SU-DHL-6 (cell line): ENCODE results near the gene SIRPA.

ENCODE experiments used
- H2AFZ ChIP-seq: fragments of 200-600 bp; sonication (generic); 2 replicates; pipeline ENCODE4 v1.6.1; 2014; ENCODE audit warnings: low read depth, mild to moderate bottlenecking, moderate library complexity, mixed read lengths, antibody characterized with exemption, low read length; ENCODE audit not compliant: severe bottlenecking
- H3F3A ChIP-seq: fragments of 200-600 bp; shearing (Covaris generic); 2 replicates; pipeline ENCODE4 v1.6.0; 2016; ENCODE audit warnings: antibody characterized with exemption, mild to moderate bottlenecking; ENCODE audit not compliant: insufficient read depth
- H3K27ac ChIP-seq: fragments of 200-600 bp; sonication (generic); 2 replicates; pipeline ENCODE4 v1.5.1; 2016; ENCODE audit warnings: low read depth, mild to moderate bottlenecking, low read length, moderate library complexity, mixed read lengths
- H3K27me3 ChIP-seq: fragments of 200-600 bp; sonication (generic), shearing (Covaris generic); 2 replicates; pipeline ENCODE4 v1.6.0; 2014; ENCODE audit warnings: mild to moderate bottlenecking, low read length
- H3K36me3 ChIP-seq: fragments of 200-600 bp; sonication (generic); 2 replicates; pipeline ENCODE4 v1.6.1; 2014; ENCODE audit warnings: mild to moderate bottlenecking, low read length, mixed read lengths
- H3K4me2 ChIP-seq: fragments of 300-600, 200-600 bp; shearing (Covaris generic), sonication (generic); 2 replicates; pipeline ENCODE4 v1.6.0; 2014; ENCODE audit warnings: low read length, low read depth, mild to moderate bottlenecking; ENCODE audit not compliant: poor library complexity, severe bottlenecking
- H3K4me3 ChIP-seq: fragments of 200-600 bp; sonication (generic); 2 replicates; pipeline ENCODE4 v1.5.1; 2014; ENCODE audit warnings: antibody characterized with exemption, low read length, mild to moderate bottlenecking, mixed read lengths; ENCODE audit not compliant: insufficient read depth, poor library complexity, severe bottlenecking
- H3K79me2 ChIP-seq: fragments of 200-600 bp; sonication (generic); 2 replicates; pipeline ENCODE4 v1.6.1; 2014; ENCODE audit warnings: mild to moderate bottlenecking, low read length, moderate library complexity; ENCODE audit not compliant: insufficient read depth
- H3K9ac ChIP-seq: fragments of 200-600 bp; sonication (generic); 2 replicates; pipeline ENCODE4 v1.7.0; 2014; ENCODE audit warnings: mild to moderate bottlenecking, low read length
- H3K9me2 ChIP-seq: fragments of 200-600 bp; sonication (generic); replicated peaks from 2 replicates; pipeline ENCODE4 v1.6.1; 2014; ENCODE audit warnings: low read length; ENCODE audit not compliant: insufficient read depth
- H3K9me3 ChIP-seq: fragments of 200-600 bp; sonication (generic); 2 replicates; pipeline ENCODE4 v1.6.1; 2014; ENCODE audit warnings: low read length, mixed read lengths; ENCODE audit not compliant: insufficient read depth
- H4K20me1 ChIP-seq: fragments of 200-600 bp; sonication (generic); 2 replicates; pipeline ENCODE4 v1.6.1; 2014; ENCODE audit warnings: low read depth, mild to moderate bottlenecking, antibody characterized with exemption, low read length, moderate library complexity, mixed read lengths
- CTCF ChIP-seq: fragments of 200-600 bp; sonication (generic); IDR thresholded peaks from one replicate; pipeline ENCODE4 v1.5.1; 2017; ENCODE audit warnings: antibody characterized with exemption, mild to moderate bottlenecking, low read length, moderate library complexity; ENCODE audit not compliant: insufficient read depth, poor library complexity, severe bottlenecking
- EZH2phosphoT487 ChIP-seq: fragments of 200-600 bp; sonication (generic), shearing (Covaris generic); conservative IDR thresholded peaks from 2 replicates; pipeline ENCODE4 v1.6.1; 2018; ENCODE audit warnings: mild to moderate bottlenecking, antibody characterized with exemption, low read length, moderate library complexity, mixed read lengths

Gene SIRPA

GRCh38 chr20:1896484-1897258 is 1.5 kb downstream of the SIRPA start:
- H3K9ac ChIP-seq: no peak overlapping the region
- H2AFZ ChIP-seq: no peak overlapping the region
- no peaks in the 10 kb centered on the region for H3K36me3 ChIP-seq
- peak overlapping the region; percentile 34 for H3K4me2 ChIP-seq
- H3K4me3 ChIP-seq: no peak overlapping the region
- H3F3A ChIP-seq: no peaks in the 10 kb centered on the region
- no peaks in the 10 kb centered on the region for H3K9me3 ChIP-seq
- H3K9me2 ChIP-seq: no peaks in the 10 kb centered on the region
- no peak overlapping the region for H3K27ac ChIP-seq
- TF ChIP-seq CTCF: no peak
- no peaks in the 10 kb centered on the region for H3K79me2 ChIP-seq
- 0 out of 2 replicates have a peak, but pooled peaks cover 2% of the 10 kb centered on the region for H3K27me3 ChIP-seq
- H4K20me1 ChIP-seq: no peaks in the 10 kb centered on the region

GRCh38 chr20:1897541-1897940 is 2.3 kb downstream of the SIRPA start:
- peak overlapping the region; percentile 13; the same call in 1 of the 2 replicates for H3K9ac ChIP-seq
- H3K27me3 ChIP-seq: 0 out of 2 replicates have a peak, but pooled peaks cover 2% of the 10 kb centered on the region
- peak overlapping the region; percentile 35 for H3K27ac ChIP-seq
- TF ChIP-seq CTCF: no peak
- no peak for TF ChIP-seq EZH2phosphoT487
- H2AFZ ChIP-seq: no peak overlapping the region
- no peaks in the 10 kb centered on the region for H3K9me3 ChIP-seq
- H3K4me2 ChIP-seq: peak overlapping the region; percentile 34
- no peaks in the 10 kb centered on the region for H3K9me2 ChIP-seq
- H3F3A ChIP-seq: no peaks in the 10 kb centered on the region
- no peaks in the 10 kb centered on the region for H3K79me2 ChIP-seq
- H4K20me1 ChIP-seq: no peaks in the 10 kb centered on the region
- no peaks in the 10 kb centered on the region for H3K36me3 ChIP-seq
- H3K4me3 ChIP-seq: no peak overlapping the region

GRCh38 chr20:1897965-1898464 is 2.8 kb downstream of the SIRPA start:
- H3K4me3 ChIP-seq: no peak overlapping the region
- peak overlapping the region; percentile 34 for H3K4me2 ChIP-seq
- peak overlapping the region; percentile 35 for H3K27ac ChIP-seq
- H3K9me2 ChIP-seq: no peaks in the 10 kb centered on the region
- no peak overlapping the region for H2AFZ ChIP-seq
- H3K9me3 ChIP-seq: no peaks in the 10 kb centered on the region
- no peaks in the 10 kb centered on the region for H3K79me2 ChIP-seq
- 0 out of 2 replicates have a peak, but pooled peaks cover 2% of the 10 kb centered on the region for H3K27me3 ChIP-seq
- peak overlapping the region; percentile 13; the same call in 1 of the 2 replicates for H3K9ac ChIP-seq
- H4K20me1 ChIP-seq: no peaks in the 10 kb centered on the region
- no peaks in the 10 kb centered on the region for H3K36me3 ChIP-seq
- no peaks in the 10 kb centered on the region for H3F3A ChIP-seq
- no peak for TF ChIP-seq EZH2phosphoT487
- no peak for TF ChIP-seq CTCF
